GM10248 (cell line): ENCODE data around the gene CHSY1.

ENCODE experiments used
- CTCF ChIA-PET: fragments of 300-600 bp; sonication (Branson Sonifier 250); formaldehyde crosslinking; extraction: SDS; loops from one replicate; lab custom pipeline; 2021; ENCODE audit warnings: antibody characterized with exemption; lab: Yijun Ruan, JAX
- POLR2A ChIA-PET: fragments of 350-650 bp; sonication (Branson Sonifier 250); formaldehyde crosslinking; extraction: SDS; loops from one replicate; lab custom pipeline; 2020; ENCODE audit warnings: antibody characterized with exemption; lab: Yijun Ruan, JAX
- DNase-seq: peaks from one replicate; pipeline ENCODE4 v3.0.0; 2012; ENCODE audit errors: extremely low spot score
- CTCF ChIP-seq: IDR thresholded peaks from 2 replicates; pipeline ENCODE4 v1.5.1; 2012; ENCODE audit warnings: mild to moderate bottlenecking, low read depth; ENCODE audit errors: extremely low read depth, missing control alignments, control extremely low read depth

Gene CHSY1

GRCh38 chr15:101193806-101194545 lies 57.9 kb downstream of the CHSY1 start:
- ChIA-PET POLR2A (no interaction called here), CTCF (interaction anchor here (1.1 to 2.6 kb wide), 4 partner anchors 9 to 103 kb away, joined by 3 to 7 read pairs (median 3); no protein-coding TSS in a partner anchor)
- no peak for DNase-seq
- no peak for TF ChIP-seq CTCF

GRCh38 chr15:101193120-101193644 lies 58.7 kb downstream of the CHSY1 start:
- no peak for TF ChIP-seq CTCF
- CTCF ChIA-PET = interaction anchor here (1.1 to 1.3 kb wide), 5 partner anchors 9 to 105 kb away, joined by 3 to 5 read pairs (median 4); no protein-coding TSS in a partner anchor
- POLR2A ChIA-PET = no interaction called here
- no peak for DNase-seq

- POLR2A ChIA-PET = interaction anchor here (0.7 kb wide), 1 partner anchor 59 kb away, joined by 4 read pairs; no protein-coding TSS in a partner anchor
- no peak for DNase-seq
- CTCF ChIA-PET = interaction anchor here (1.0 to 1.3 kb wide), 7 partner anchors 10 to 104 kb away, joined by 3 to 5 read pairs (median 3); no protein-coding TSS in a partner anchor
- TF ChIP-seq CTCF = no peak
Observed at GRCh38 chr15:101192081-101192480, 59.8 kb downstream of the CHSY1 start.

GRCh38 chr15:101191242-101191641 lies 60.6 kb downstream of the CHSY1 start:
- POLR2A ChIA-PET = no interaction called here
- no peak for TF ChIP-seq CTCF
- CTCF ChIA-PET = interaction anchor here (1.0 kb wide), 1 partner anchor 26 kb away, joined by 3 read pairs; no protein-coding TSS in a partner anchor
- no peak for DNase-seq

GRCh38 chr15:101190092-101190595 lies 61.7 kb downstream of the CHSY1 start:
- CTCF ChIA-PET = no interaction called here
- POLR2A ChIA-PET = no interaction called here
- no peak for DNase-seq
- no peak for TF ChIP-seq CTCF

GRCh38 chr15:101189409-101190091 lies 62.3 kb downstream of the CHSY1 start:
- ChIA-PET CTCF (interaction anchor here (1.0 to 1.3 kb wide), 2 partner anchors 8 to 53 kb away, joined by 3 read pairs; no protein-coding TSS in a partner anchor), POLR2A (no interaction called here)
- no peak for TF ChIP-seq CTCF

More at GRCh38 chr15:101189409-101190091, 62.3 kb downstream of the CHSY1 start:
- no peak for DNase-seq
